VCaP (cell line): Measurements from ENCODE around the gene VSIG10.

Experiments used
- H3K27ac ChIP-seq: fragments of 450-650 bp; 2 replicates; pipeline ENCODE4 v1.5.1; 2017
- CTCF ChIP-seq: fragments of 450-650 bp; conservative IDR thresholded peaks from 2 replicates; pipeline ENCODE4 v1.5.1; 2017; ENCODE audit warnings: mild to moderate bottlenecking, moderate library complexity

Gene VSIG10

GRCh38 chr12:118050972-118051910, 52.6 kb downstream of the VSIG10 start:
- no peak overlapping the region for H3K27ac ChIP-seq
- TF ChIP-seq CTCF: no peak; the same call in 1 of the 2 replicates

DNA sequence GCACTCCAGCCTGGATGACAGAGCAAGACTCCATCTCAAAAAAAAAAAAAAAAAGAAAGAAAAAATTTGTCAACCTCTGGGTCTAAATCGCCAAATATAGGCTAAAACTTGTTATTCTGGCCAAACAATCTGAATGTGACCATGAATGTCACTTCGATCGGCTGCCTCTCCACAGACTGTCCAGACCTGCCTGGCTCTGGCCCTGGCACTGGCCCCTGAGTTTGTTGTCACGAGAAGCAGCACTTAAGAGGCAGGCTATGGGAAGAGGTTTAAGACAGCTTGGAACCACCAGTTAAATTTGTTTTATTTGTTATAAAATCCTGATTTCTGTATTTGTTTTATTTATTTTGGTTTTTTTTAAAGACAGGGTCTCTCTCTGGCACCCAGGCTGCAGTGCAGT, 57.4 kb downstream of the VSIG10 start:
- H3K27ac ChIP-seq: no peak overlapping the region
- no peak for TF ChIP-seq CTCF

DNA sequence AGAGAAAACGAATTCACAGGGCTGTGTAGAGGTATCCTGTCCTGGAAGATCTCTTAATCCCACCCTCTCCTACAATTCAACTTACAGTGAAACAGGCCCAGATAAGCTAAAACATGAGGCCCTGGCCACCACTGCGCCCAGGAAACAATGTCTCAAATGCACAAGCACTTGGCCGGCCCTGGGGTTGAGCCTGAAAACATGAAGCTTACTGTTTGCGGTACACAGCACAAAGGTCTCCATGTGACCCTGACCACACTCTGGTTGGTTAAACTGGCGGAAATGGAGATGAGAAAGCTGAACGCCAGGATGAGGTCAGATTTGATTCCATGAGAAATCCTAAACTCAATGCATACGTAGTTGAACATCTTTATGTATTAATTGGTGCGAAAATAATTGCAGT, 59.2 kb downstream of the VSIG10 start:
- no peak overlapping the region for H3K27ac ChIP-seq
- TF ChIP-seq CTCF: no peak

DNA sequence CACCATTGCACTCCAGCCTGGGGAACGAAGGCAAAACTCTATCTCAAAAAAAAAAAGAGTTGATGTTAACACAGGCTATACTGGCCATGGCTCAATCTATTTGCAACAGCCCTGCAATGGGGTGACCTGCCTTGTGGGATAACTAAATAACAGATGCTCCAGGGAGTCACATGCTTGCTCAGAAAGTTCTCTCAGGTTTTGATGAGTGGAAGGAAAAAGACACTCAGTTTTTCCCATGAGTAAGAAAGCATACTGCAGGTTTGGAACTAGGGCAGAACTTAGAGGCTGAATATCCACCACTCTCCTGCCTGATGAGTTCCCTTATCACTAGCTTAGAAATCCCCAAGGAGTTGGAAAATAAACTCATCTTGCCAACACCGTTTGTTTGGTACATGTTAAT, 59.7 kb downstream of the VSIG10 start:
- no peak overlapping the region for H3K27ac ChIP-seq

DNA sequence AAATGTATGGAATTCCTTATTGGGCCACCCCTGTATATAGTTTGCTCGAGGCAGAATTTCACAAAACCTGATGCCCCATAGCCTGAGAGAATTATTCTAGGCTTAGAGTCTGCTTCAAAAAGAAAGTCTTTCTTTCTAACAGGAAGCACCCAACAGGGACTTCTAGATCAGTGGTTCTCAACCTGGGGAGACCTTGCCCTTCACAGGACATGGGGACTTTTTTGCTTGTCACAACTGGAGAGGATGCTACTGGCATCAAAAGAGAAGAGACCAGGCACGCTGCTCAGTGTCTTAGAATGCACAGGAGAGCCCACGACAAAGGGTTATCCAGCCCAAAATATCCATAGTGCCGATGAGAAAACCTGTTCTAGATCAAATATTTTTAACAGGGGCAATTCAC, 61.7 kb downstream of the VSIG10 start:
- TF ChIP-seq CTCF: no peak
- no peak overlapping the region for H3K27ac ChIP-seq

More for the DNA sequence above, 59.7 kb downstream of the VSIG10 start:
- no peak for TF ChIP-seq CTCF

DNA sequence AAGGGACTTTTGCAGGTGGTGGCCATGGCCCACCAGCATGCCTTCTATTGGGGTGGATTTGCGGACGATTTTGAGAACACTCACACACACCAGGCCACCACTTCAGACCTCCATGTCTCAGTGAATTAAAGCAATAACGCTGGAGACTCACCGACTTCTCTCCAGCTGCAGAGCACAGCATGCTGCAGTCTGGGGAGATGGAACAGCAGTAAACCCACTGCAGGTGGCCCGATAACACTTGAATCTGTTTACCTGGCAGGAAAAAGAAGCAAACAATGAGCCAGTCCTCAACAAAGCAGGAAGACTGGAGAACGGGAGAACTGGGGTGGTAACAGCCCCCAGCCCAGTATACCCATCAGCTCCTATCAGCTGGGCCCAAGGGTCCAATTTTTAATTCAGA, 65.7 kb downstream of the VSIG10 start:
- H3K27ac ChIP-seq: no peak overlapping the region
- TF ChIP-seq CTCF: no peak

DNA sequence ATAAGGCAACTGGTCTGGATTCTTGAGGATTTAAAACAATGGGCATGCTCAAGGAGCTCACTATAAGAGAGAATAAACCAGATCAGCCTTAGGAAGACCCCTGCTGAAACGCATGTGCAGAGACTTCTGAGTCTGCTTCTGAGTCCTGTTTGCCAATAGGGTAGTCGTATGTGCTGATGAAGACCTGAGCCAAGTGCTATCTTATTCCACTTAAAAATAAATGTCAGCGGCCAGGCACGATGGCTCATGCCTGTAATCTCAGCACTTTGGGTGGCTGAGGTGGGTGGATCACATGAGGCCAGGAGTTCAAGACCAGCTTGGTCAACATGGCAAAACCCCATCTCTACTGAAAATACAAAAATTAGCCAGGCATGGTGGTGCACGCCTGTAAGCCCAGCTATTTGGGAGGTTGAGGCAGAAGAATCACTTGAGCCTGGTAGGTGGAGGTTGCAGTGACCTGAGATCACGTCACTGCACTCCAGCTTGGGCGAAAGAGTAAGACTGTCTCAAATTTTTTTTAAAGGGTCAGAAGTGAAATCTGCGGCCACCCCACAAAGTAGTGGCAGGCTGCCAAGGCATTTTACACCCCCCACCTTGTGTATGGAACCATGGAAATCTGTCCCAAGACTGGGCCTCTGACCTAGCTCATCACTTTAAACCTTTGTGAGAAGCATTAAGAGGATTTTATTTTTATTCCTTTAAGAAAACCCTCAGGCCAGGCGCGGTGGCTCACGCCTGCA, 67.0 kb downstream of the VSIG10 start:
- H3K27ac ChIP-seq: no peak overlapping the region
- TF ChIP-seq CTCF: no peak
